Lower leg skin (tissue), 3 donors: ENCODE data around the gene MYO9B.

Experiments
- CTCF ChIP-seq, 3 donors: fragments of 450-650 bp; IDR thresholded peaks; one replicate each; pipeline ENCODE4 v1.5.1; 2016; ENCODE audit warnings: antibody characterized with exemption in 3 of 3, mild to moderate bottlenecking in 3 of 3, moderate library complexity in 2 of 3
- POLR2A ChIP-seq, 2 donors: fragments of 450-650 bp; IDR thresholded peaks; one replicate each; pipeline ENCODE4 v1.6.1; 2016 to 2017; ENCODE audit warnings: antibody characterized with exemption in 2 of 2, mild to moderate bottlenecking in 1 of 2, moderate library complexity in 1 of 2

- TF ChIP-seq CTCF (IDR thresholded peaks at IDR 0.05) (no peak), POLR2A (IDR thresholded peaks at IDR 0.05) (no peak)
Observed at GRCh38 chr19:17055636-17056035, 19.9 kb upstream of the MYO9B start.
